Ovary (tissue), 9 donors: ENCODE measurements around the gene ADAT3. TPM values are rescaled to one million over a fixed set of nuclear protein-coding genes. Genes with fewer than 3 reads are reported as not detected.

Experiments used
- DNase-seq, 5 donors: peaks; one replicate each; pipeline ENCODE4 v3.0.0-alpha.2; 2019 to 2020
- H3K27ac ChIP-seq, 2 donors: fragments of 200-600 bp; one replicate each; pipeline versions ENCODE4 v1.5.1 to v1.8.0; 2019 to 2022
- H3K27me3 ChIP-seq: fragments of 200-600 bp; one replicate; pipeline ENCODE4 v1.8.0; 2022
- H3K36me3 ChIP-seq: fragments of 200-600 bp; sonication (generic); one replicate; pipeline ENCODE4 v1.5.1; 2019
- H3K4me1 ChIP-seq: one replicate; pipeline ENCODE4 v1.8.1; 2013; ENCODE audit warnings: mild to moderate bottlenecking, moderate library complexity; ENCODE audit not compliant: insufficient read depth
- H3K4me3 ChIP-seq: fragments of 200-600 bp; sonication (generic); one replicate; pipeline ENCODE4 v1.5.1; 2017
- H3K9me3 ChIP-seq, 2 donors: fragments of 200-600 bp in 1 of 2; sonication (generic) in 1 of 2; one replicate each; pipeline versions ENCODE4 v1.5.1 to v1.8.1; 2013 to 2019; ENCODE audit warnings: mild to moderate bottlenecking in 1 of 2, moderate library complexity in 1 of 2
- EP300 ChIP-seq: sonication (generic); formaldehyde crosslinking; IDR thresholded peaks from one replicate; pipeline ENCODE4 v1.6.1; 2017; ENCODE audit warnings: antibody characterized with exemption
- POLR2A ChIP-seq: fragments of 450-650 bp; IDR thresholded peaks from one replicate; pipeline ENCODE4 v1.6.1; 2017; ENCODE audit warnings: antibody characterized with exemption, mild to moderate bottlenecking, moderate library complexity
- WGBS, 3 donors: extraction: QIAGEN DNeasy Blood & Tissue Kit in 1 of 3; methylation state at CpG; one replicate each; pipeline versions ENCODE4 v1.1.5 to v1.1.7; 2013 to 2017; 5-methylcytosine and 5-hydroxymethylcytosine counted together
- intact Hi-C, 4 donors: fragments of 100-400 bp; cut with DNase I; formaldehyde crosslinking; loops; one replicate each; pipeline versions ENCODE4 v1.11.0 to v1.15.1; 2022 to 2023
- polyA plus RNA-seq, 2 donors: library from polyadenylated mRNA; stranded (reverse); fragments of 200-250 nt in 1 of 2; fragments of 350-450 nt in 1 of 2; fragmentation: Illumina TruSeq in 1 of 2; extraction: RNeasy Lipid Tissue Mini Kit (QIAGEN cat#74804) in 1 of 2; gene quantifications; one replicate each; pipeline ENCODE4 v1.2.3, GENCODE V29; 2013 to 2014
- total RNA-seq, 7 donors: library from RNA; depleted of rRNA in 2 of 7; stranded (reverse); fragments of >200 nt in 2 of 7; fragmentation: NEBNext Ultra II Directional in 3 of 7; extraction: Animal tissue kit (Norgen Biotek cat#: 25700) in 3 of 7; gene quantifications; one replicate each; pipeline versions ENCODE4 v1.1.0 to v1.2.4, GENCODE V29; 2016 to 2023
- TF ChIP-seq, protein P1 (sequence below), 3 donors: fragments of 450-650 bp in 2 of 3; fragments of 200-600 bp in 1 of 3; IDR thresholded peaks; one replicate each; pipeline versions ENCODE4 v1.5.1 to v1.8.0; 2016 to 2022; ENCODE audit warnings: antibody characterized with exemption in 3 of 3, mild to moderate bottlenecking in 1 of 3
- donor health status: DM: no; HTN: no; CAD: no; lungs with moderate emphysema.
- donor health status: DM: no; HTN: no; CAD: no.
- donor health status: Bipolar disorder and iron deficiency.
- donor health status: DM: yes; HTN: yes; CAD: no.
- donor health status: DM: no; HTN: no; CAD: no.
- donor health status: DM: yes; HTN: yes; CAD: no.

Gene ADAT3
- total and polyA plus RNA-seq, 9 donors: 2.3 to 13.7 (median 4.3) TPM; not detected in 1

DNA sequence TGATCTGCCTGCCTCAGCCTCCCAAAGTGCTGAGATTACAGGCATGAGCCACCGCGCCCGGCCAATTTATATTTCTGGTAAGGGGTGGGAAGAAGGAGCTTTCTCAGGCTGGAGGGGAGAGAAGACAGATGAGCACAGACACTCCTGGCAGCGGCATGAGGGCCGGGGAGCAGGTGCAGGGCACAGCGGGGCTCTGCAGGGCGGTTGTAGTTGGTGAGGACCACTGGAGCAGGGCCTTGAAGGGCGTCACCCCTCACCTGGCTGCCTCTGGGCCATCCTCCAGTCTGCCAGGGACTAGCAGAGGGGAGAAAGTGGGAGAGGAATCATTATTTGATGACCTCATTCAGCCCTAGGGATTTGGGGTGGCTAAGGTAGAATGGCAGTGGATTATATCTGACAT is 27.2 kb downstream of the ADAT3 start:
- WGBS, 3 donors: 77 to 92% (median 83%) methylated on average over 8 of the region's 8 CpGs
- TF ChIP-seq, protein P1, sequence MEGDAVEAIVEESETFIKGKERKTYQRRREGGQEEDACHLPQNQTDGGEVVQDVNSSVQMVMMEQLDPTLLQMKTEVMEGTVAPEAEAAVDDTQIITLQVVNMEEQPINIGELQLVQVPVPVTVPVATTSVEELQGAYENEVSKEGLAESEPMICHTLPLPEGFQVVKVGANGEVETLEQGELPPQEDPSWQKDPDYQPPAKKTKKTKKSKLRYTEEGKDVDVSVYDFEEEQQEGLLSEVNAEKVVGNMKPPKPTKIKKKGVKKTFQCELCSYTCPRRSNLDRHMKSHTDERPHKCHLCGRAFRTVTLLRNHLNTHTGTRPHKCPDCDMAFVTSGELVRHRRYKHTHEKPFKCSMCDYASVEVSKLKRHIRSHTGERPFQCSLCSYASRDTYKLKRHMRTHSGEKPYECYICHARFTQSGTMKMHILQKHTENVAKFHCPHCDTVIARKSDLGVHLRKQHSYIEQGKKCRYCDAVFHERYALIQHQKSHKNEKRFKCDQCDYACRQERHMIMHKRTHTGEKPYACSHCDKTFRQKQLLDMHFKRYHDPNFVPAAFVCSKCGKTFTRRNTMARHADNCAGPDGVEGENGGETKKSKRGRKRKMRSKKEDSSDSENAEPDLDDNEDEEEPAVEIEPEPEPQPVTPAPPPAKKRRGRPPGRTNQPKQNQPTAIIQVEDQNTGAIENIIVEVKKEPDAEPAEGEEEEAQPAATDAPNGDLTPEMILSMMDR (IDR thresholded peaks at IDR 0.05): no peak
- TF ChIP-seq POLR2A (no peak), EP300 (no peak)
- no peak for DNase-seq
- no peak overlapping the region for H3K4me3 ChIP-seq
- no peaks in the 10 kb centered on the region for H3K9me3 ChIP-seq
- H3K27me3 ChIP-seq: no peaks in the 10 kb centered on the region
- intact Hi-C loops: loop anchor here in 2 of 4 donors (10.0 kb wide), 2 partner anchors 132 to 142 kb away; no protein-coding TSS in a partner anchor
- H3K27ac ChIP-seq: no peak overlapping the region
- no peaks in the 10 kb centered on the region for H3K36me3 ChIP-seq
- H3K4me1 ChIP-seq: peaks cover 11% of the 10 kb centered on the region

DNA sequence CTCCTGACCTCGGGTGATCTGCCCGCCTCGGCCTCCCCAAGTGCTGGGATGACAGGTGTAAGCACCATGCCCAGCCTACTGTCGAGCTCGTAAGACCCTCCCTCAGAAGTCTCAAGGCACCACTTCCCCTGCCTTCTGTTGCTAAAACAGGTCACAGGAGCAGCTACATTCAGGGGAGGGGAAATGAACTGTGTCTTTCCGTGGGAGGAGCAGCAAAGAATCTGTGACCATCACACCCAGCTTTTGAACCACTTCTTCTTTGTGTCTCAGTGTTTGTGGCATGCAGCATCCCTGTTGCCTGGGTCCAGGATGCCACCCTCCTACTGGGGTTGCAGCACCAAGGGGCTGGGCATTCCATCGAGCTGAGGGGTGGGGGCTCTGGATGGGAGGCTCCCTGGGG is 28.0 kb downstream of the ADAT3 start:
- Histone ChIP-seq H3K36me3 (no peaks in the 10 kb centered on the region), H3K4me3 (no peak overlapping the region), H3K9me3 (no peaks in the 10 kb centered on the region), H3K4me1 (peaks cover 11% of the 10 kb centered on the region), H3K27ac (no peak overlapping the region), H3K27me3 (no peaks in the 10 kb centered on the region)
- DNase-seq: no peak
- intact Hi-C loops: loop anchor here in 2 of 4 donors (10.0 kb wide), 2 partner anchors 132 to 142 kb away; no protein-coding TSS in a partner anchor
- 59 to 71% (median 66%) methylated on average over 7 of the region's 7 CpGs for WGBS, 3 donors
- TF ChIP-seq EP300: no peak
- no peak for TF ChIP-seq POLR2A
- TF ChIP-seq, protein P1 (IDR thresholded peaks at IDR 0.05): no peak

DNA sequence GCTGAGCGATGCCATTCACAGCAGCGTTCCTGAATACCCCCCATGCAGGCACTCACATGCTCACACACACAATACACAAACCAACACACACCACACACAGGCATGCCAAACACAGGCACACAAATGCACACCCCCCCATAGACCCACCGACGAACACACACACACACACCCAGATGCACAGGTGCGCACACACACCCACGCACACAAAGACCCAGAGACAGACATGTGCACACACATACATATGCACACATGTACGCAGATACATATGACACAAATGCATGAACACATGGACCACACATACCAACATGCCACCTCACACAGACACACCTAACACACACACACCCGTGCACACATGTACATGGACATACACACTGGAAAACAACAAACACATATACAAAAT is 28.7 kb downstream of the ADAT3 start:
- WGBS, 3 donors: 87 to 90% (median 88%) methylated on average over 8 of the region's 8 CpGs

DNA sequence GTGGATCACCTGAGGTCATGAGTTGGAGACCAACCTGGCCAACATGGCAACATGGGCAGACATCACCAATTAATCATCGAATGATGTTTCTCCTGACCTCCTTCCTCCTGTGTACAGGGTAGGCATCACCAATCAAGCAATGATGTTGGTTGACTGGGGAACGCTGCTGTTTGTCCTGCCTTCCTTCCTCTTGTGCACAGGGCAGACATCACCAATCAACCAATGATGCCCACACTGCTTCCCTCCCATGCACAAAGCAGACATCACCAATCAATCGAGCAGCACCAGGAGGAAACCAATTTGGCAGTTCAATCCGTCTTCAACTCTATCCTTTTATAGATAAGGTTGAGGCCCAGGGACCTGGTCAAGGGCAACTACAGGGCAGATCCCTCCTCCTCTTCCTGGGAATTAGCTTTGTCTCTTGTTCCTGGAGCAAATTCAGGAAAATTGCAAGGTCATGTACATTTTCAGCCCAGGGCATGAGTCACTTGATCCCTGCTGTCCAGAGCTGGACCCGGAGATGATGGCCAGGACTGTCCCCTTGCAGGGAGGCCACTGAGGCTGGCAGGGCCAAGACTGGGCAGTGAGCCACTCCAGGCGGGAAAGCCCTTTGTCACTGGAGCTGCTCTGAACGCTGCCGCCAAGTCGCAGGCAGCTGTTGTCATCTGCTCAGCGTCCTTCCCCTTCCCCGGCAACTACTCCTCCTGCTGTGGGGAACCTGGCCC is 30.4 kb downstream of the ADAT3 start:
- no peak overlapping the region for H3K4me3 ChIP-seq
- H3K27me3 ChIP-seq: no peaks in the 10 kb centered on the region
- no peaks in the 10 kb centered on the region for H3K36me3 ChIP-seq
- intact Hi-C loops: loop anchor here in 3 of 4 donors (5.0 to 10.0 kb wide), 3 partner anchors 77 to 139 kb away; no protein-coding TSS in a partner anchor
- DNase-seq: no peak
- 46 to 55% (median 50%) methylated on average over 11 of the region's 11 CpGs for WGBS, 3 donors
- H3K9me3 ChIP-seq: no peaks in the 10 kb centered on the region
- TF ChIP-seq EP300 (no peak), POLR2A (no peak)
- TF ChIP-seq, protein P1 (IDR thresholded peaks at IDR 0.05): no peak
- H3K4me1 ChIP-seq: peaks cover 6% of the 10 kb centered on the region
- no peak overlapping the region for H3K27ac ChIP-seq

More for the DNA sequence above, 28.7 kb downstream of the ADAT3 start:
- TF ChIP-seq POLR2A: no peak
- TF ChIP-seq, protein P1 (IDR thresholded peaks at IDR 0.05): no peak
- TF ChIP-seq EP300: no peak
- Histone ChIP-seq H3K4me3 (no peak overlapping the region), H3K27me3 (no peaks in the 10 kb centered on the region), H3K9me3 (no peaks in the 10 kb centered on the region), H3K36me3 (no peaks in the 10 kb centered on the region), H3K27ac (no peak overlapping the region), H3K4me1 (peaks cover 11% of the 10 kb centered on the region)
- intact Hi-C loops: loop anchor here in 2 of 4 donors (10.0 kb wide), 2 partner anchors 131 to 141 kb away; no protein-coding TSS in a partner anchor
- DNase-seq: no peak
